ENCODE data around the gene ANKS1B. TPM values are rescaled to one million over a fixed set of nuclear protein-coding genes. Genes with fewer than 3 reads are reported as not detected.

The ANKS1B gene
- total and polyA plus RNA-seq, 7 donors, result 1.0 to 57.3 (median 30.1) TPM; not detected in 1

- Histone ChIP-seq H3K27me3 (no peaks in the 10 kb centered on the region), H3K36me3 (no peaks in the 10 kb centered on the region), H3K9me3 (no peaks in the 10 kb centered on the region), H3K27ac (no peak overlapping the region), H3K4me3 (no peak overlapping the region), H3K4me1 (no peaks in the 10 kb centered on the region)
- WGBS, 2 donors, result 26 to 67% methylated on average over 2 of the region's 2 CpGs
- intact Hi-C loops (cut with DNase I), result no loop called here
- DNase-seq, result no peak
- TF ChIP-seq CTCF (IDR thresholded peaks at IDR 0.05) (no peak), POLR2AphosphoS5 (IDR thresholded peaks at IDR 0.05) (no peak), EP300 (IDR thresholded peaks at IDR 0.05) (no peak), POLR2A (IDR thresholded peaks at IDR 0.05) (no peak)
Measured at GRCh38 chr12:98869886-98870503, 1114.7 kb downstream of the ANKS1B start.

GRCh38 chr12:98868538-98868937 lies 1116.2 kb downstream of the ANKS1B start:
- H3K36me3 ChIP-seq, result no peaks in the 10 kb centered on the region
- no peaks in the 10 kb centered on the region for H3K27me3 ChIP-seq
- H3K4me1 ChIP-seq, result no peaks in the 10 kb centered on the region
- WGBS, 2 donors, result 33 to 63% methylated on average over 4 of the region's 4 CpGs
- TF ChIP-seq POLR2AphosphoS5 (IDR thresholded peaks at IDR 0.05), result no peak
- no peak for TF ChIP-seq CTCF (IDR thresholded peaks at IDR 0.05)
- no peak for TF ChIP-seq POLR2A (IDR thresholded peaks at IDR 0.05)
- no peak for TF ChIP-seq EP300 (IDR thresholded peaks at IDR 0.05)
- H3K4me3 ChIP-seq, result no peak overlapping the region
- intact Hi-C loops (cut with DNase I), result no loop called here
- no peak for DNase-seq
- no peak overlapping the region for H3K27ac ChIP-seq
- no peaks in the 10 kb centered on the region for H3K9me3 ChIP-seq

GRCh38 chr12:98868076-98868475 lies 1116.7 kb downstream of the ANKS1B start:
- TF ChIP-seq POLR2A (IDR thresholded peaks at IDR 0.05) (no peak), CTCF (IDR thresholded peaks at IDR 0.05) (no peak), EP300 (IDR thresholded peaks at IDR 0.05) (no peak), POLR2AphosphoS5 (IDR thresholded peaks at IDR 0.05) (no peak)
- Histone ChIP-seq H3K27ac (no peak overlapping the region), H3K36me3 (no peaks in the 10 kb centered on the region), H3K27me3 (no peaks in the 10 kb centered on the region), H3K4me3 (no peak overlapping the region), H3K4me1 (no peaks in the 10 kb centered on the region), H3K9me3 (no peaks in the 10 kb centered on the region)
- DNase-seq, result no peak
- intact Hi-C loops (cut with DNase I), result no loop called here
- WGBS, 2 donors, result 77 to 83% methylated on average over 6 of the region's 6 CpGs

GRCh38 chr12:98864363-98864762 lies 1120.4 kb downstream of the ANKS1B start:
- no peaks in the 10 kb centered on the region for H3K36me3 ChIP-seq
- no peaks in the 10 kb centered on the region for H3K4me1 ChIP-seq
- no peaks in the 10 kb centered on the region for H3K27me3 ChIP-seq
- H3K9me3 ChIP-seq, result no peaks in the 10 kb centered on the region
- 0 to 97% methylated on average over 1 of the region's 1 CpG for WGBS, 2 donors
- no peak overlapping the region for H3K27ac ChIP-seq
- H3K4me3 ChIP-seq, result no peak overlapping the region
- TF ChIP-seq CTCF (IDR thresholded peaks at IDR 0.05) (no peak), EP300 (IDR thresholded peaks at IDR 0.05) (no peak), POLR2A (IDR thresholded peaks at IDR 0.05) (no peak), POLR2AphosphoS5 (IDR thresholded peaks at IDR 0.05) (no peak)
- intact Hi-C loops (cut with DNase I), result no loop called here
- DNase-seq, result no peak

GRCh38 chr12:98863167-98863566 lies 1121.6 kb downstream of the ANKS1B start:
- intact Hi-C loops (cut with DNase I), result no loop called here
- no peak for DNase-seq
- WGBS, 2 donors, result 41 to 56% methylated on average over 3 of the region's 3 CpGs

More at GRCh38 chr12:98863167-98863566, 1121.6 kb downstream of the ANKS1B start:
- no peak overlapping the region for H3K27ac ChIP-seq
- H3K4me1 ChIP-seq, result no peaks in the 10 kb centered on the region
- H3K36me3 ChIP-seq, result no peaks in the 10 kb centered on the region
- no peak overlapping the region for H3K4me3 ChIP-seq
- TF ChIP-seq POLR2A (IDR thresholded peaks at IDR 0.05), result no peak
- TF ChIP-seq POLR2AphosphoS5 (IDR thresholded peaks at IDR 0.05), result no peak
- no peak for TF ChIP-seq EP300 (IDR thresholded peaks at IDR 0.05)
- TF ChIP-seq CTCF (IDR thresholded peaks at IDR 0.05), result no peak
- no peaks in the 10 kb centered on the region for H3K9me3 ChIP-seq
- H3K27me3 ChIP-seq, result no peaks in the 10 kb centered on the region
